ENCODE measurements around the gene WDFY3. TPM values are rescaled to one million over a fixed set of nuclear protein-coding genes. Genes with fewer than 3 reads are reported as not detected.
A peak's percentile ranks its signal among the peaks of the same experiment; 100 is the strongest.

Gene WDFY3
- total RNA-seq, 1 donor: 91.9 TPM

- Histone ChIP-seq H3K79me2 (ENCODE audit: insufficient read depth, low read length) (no peaks in the 10 kb centered on the region), H3K4me3 (ENCODE audit: insufficient read depth, low read length) (no peak overlapping the region), H4K20me1 (ENCODE audit: insufficient read depth, low read length) (no peaks in the 10 kb centered on the region), H3K9me3 (ENCODE audit: low read depth, low read length) (no peaks in the 10 kb centered on the region), H3K36me3 (ENCODE audit: insufficient read depth, low read length) (peaks cover 2% of the 10 kb centered on the region), H3K4me2 (ENCODE audit: insufficient read depth, low read length) (no peak overlapping the region), H2AFZ (ENCODE audit: low read length) (no peak overlapping the region), H3K27ac (ENCODE audit: low read depth, low read length) (no peak overlapping the region), H3K27me3 (ENCODE audit: insufficient read depth, low read length) (no peaks in the 10 kb centered on the region), H3K4me1 (ENCODE audit: insufficient read depth, low read length) (no peaks in the 10 kb centered on the region)
- no peak for DNase-seq (ENCODE audit: insufficient read length, low spot score, missing footprints)
- TF ChIP-seq CTCF (IDR thresholded peaks at IDR 0.05; ENCODE audit: extremely low read depth, low read depth, low read length): no peak
These were observed 140.7 kb downstream of the WDFY3 start for GRCh38 chr4:84825701-84826341.

- no peak overlapping the region for H3K27ac ChIP-seq (ENCODE audit: low read depth, low read length)
- peaks cover 16% of the 10 kb centered on the region for H3K36me3 ChIP-seq (ENCODE audit: insufficient read depth, low read length)
- H2AFZ ChIP-seq (ENCODE audit: low read length): no peak overlapping the region
- H4K20me1 ChIP-seq (ENCODE audit: insufficient read depth, low read length): no peaks in the 10 kb centered on the region
- DNase-seq (ENCODE audit: insufficient read length, low spot score, missing footprints): no peak
- H3K27me3 ChIP-seq (ENCODE audit: insufficient read depth, low read length): no peaks in the 10 kb centered on the region
- H3K4me1 ChIP-seq (ENCODE audit: insufficient read depth, low read length): no peaks in the 10 kb centered on the region
- no peak overlapping the region for H3K4me3 ChIP-seq (ENCODE audit: insufficient read depth, low read length)
- no peak for TF ChIP-seq CTCF (IDR thresholded peaks at IDR 0.05; ENCODE audit: extremely low read depth, low read depth, low read length)
- H3K9me3 ChIP-seq (ENCODE audit: low read depth, low read length): no peaks in the 10 kb centered on the region
- no peak overlapping the region for H3K4me2 ChIP-seq (ENCODE audit: insufficient read depth, low read length)
- no peaks in the 10 kb centered on the region for H3K79me2 ChIP-seq (ENCODE audit: insufficient read depth, low read length)
These were observed 145.4 kb downstream of the WDFY3 start for GRCh38 chr4:84821064-84821463.

GRCh38 chr4:84814094-84814750, 152.3 kb downstream of the WDFY3 start:
- H3K4me3 ChIP-seq (ENCODE audit: insufficient read depth, low read length): no peak overlapping the region
- peaks cover 15% of the 10 kb centered on the region for H3K36me3 ChIP-seq (ENCODE audit: insufficient read depth, low read length)
- H3K27me3 ChIP-seq (ENCODE audit: insufficient read depth, low read length): no peaks in the 10 kb centered on the region
- no peak overlapping the region for H3K4me2 ChIP-seq (ENCODE audit: insufficient read depth, low read length)
- H2AFZ ChIP-seq (ENCODE audit: low read length): no peak overlapping the region
- H3K79me2 ChIP-seq (ENCODE audit: insufficient read depth, low read length): peaks cover 2% of the 10 kb centered on the region
- no peak for TF ChIP-seq CTCF (IDR thresholded peaks at IDR 0.05; ENCODE audit: extremely low read depth, low read depth, low read length)
- no peaks in the 10 kb centered on the region for H3K9me3 ChIP-seq (ENCODE audit: low read depth, low read length)
- H3K4me1 ChIP-seq (ENCODE audit: insufficient read depth, low read length): peaks cover 10% of the 10 kb centered on the region
- no peaks in the 10 kb centered on the region for H4K20me1 ChIP-seq (ENCODE audit: insufficient read depth, low read length)
- H3K27ac ChIP-seq (ENCODE audit: low read depth, low read length): peak overlapping the region; percentile 63
- DNase-seq (ENCODE audit: insufficient read length, low spot score, missing footprints): peak; percentile 50

- Histone ChIP-seq H3K27me3 (ENCODE audit: insufficient read depth, low read length) (no peaks in the 10 kb centered on the region), H3K4me3 (ENCODE audit: insufficient read depth, low read length) (no peak overlapping the region), H3K4me2 (ENCODE audit: insufficient read depth, low read length) (no peak overlapping the region), H3K36me3 (ENCODE audit: insufficient read depth, low read length) (peaks cover 10% of the 10 kb centered on the region), H3K27ac (ENCODE audit: low read depth, low read length) (no peak overlapping the region), H3K79me2 (ENCODE audit: insufficient read depth, low read length) (peaks cover 2% of the 10 kb centered on the region), H3K9me3 (ENCODE audit: low read depth, low read length) (no peaks in the 10 kb centered on the region), H3K4me1 (ENCODE audit: insufficient read depth, low read length) (peaks cover 10% of the 10 kb centered on the region), H2AFZ (ENCODE audit: low read length) (no peak overlapping the region), H4K20me1 (ENCODE audit: insufficient read depth, low read length) (no peaks in the 10 kb centered on the region)
- no peak for TF ChIP-seq CTCF (IDR thresholded peaks at IDR 0.05; ENCODE audit: extremely low read depth, low read depth, low read length)
- DNase-seq (ENCODE audit: insufficient read length, low spot score, missing footprints): no peak
These were observed 156.5 kb downstream of the WDFY3 start for GRCh38 chr4:84809946-84810345.

Data from osteoblast (primary cell).